Stimulated activated effector memory CD8-positive, alpha-beta T cell treated with anti-CD3 and anti-CD28 coated beads, Interleukin-12 subunit alpha, Interleukin-12 subunit beta, amount 100 ng/mL, for 72 hours (primary cell): ENCODE results near the gene FBN2.

Experiments used
- ATAC-seq: fragments of 150-1000 bp; cut with Tn5 transposase; 2 replicates; pipeline ENCODE4 v1.10.0; 2021
- DNase-seq, 2 donors: peaks; one replicate each; pipeline ENCODE4 v3.0.0; 2021 to 2022; ENCODE audit warnings: low spot score in 2 of 2
- H3K27ac Mint-ChIP-seq: one replicate; pipeline ENCODE4 v1.8.0; 2022; ENCODE audit warnings: mild to moderate bottlenecking, mixed read lengths
- H3K36me3 Mint-ChIP-seq: one replicate; pipeline ENCODE4 v1.8.0; 2022; ENCODE audit warnings: mild to moderate bottlenecking, mixed read lengths
- H3K4me1 Mint-ChIP-seq: one replicate; pipeline ENCODE4 v1.8.0; 2022; ENCODE audit warnings: mixed read lengths
- H3K4me3 Mint-ChIP-seq: one replicate; pipeline ENCODE4 v1.8.0; 2022; ENCODE audit warnings: mild to moderate bottlenecking, mixed read lengths
- H3K9me3 Mint-ChIP-seq: one replicate; pipeline ENCODE4 v1.8.0; 2022; ENCODE audit warnings: mixed read lengths

The FBN2 gene

GRCh38 chr5:128538000-128538249, at the start of gene FBN2:
TSS of gene FBN2 (minus strand) at chr5:128538245. CDS start at chr5:128537603, 642 bp downstream.
- Mint-ChIP-seq H3K36me3 (no peaks in the 10 kb centered on the region), H3K4me1 (no peaks in the 10 kb centered on the region), H3K4me3 (no peak within 1 kb of the TSS), H3K9me3 (no peaks in the 10 kb centered on the region), H3K27ac (no peak within 1 kb of the TSS)
- DNase-seq (no peak), ATAC-seq (no peak)

GRCh38 chr5:128587275-128587674, 49.2 kb upstream of the FBN2 start:
- Mint-ChIP-seq H3K27ac (no peak overlapping the region), H3K9me3 (peaks cover 2% of the 10 kb centered on the region), H3K4me3 (no peak overlapping the region), H3K4me1 (no peaks in the 10 kb centered on the region), H3K36me3 (no peaks in the 10 kb centered on the region)
- ATAC-seq, result no peak
- no peak for DNase-seq

GRCh38 chr5:128586848-128587247, 48.8 kb upstream of the FBN2 start:
- no peak for DNase-seq
- Mint-ChIP-seq H3K9me3 (peaks cover 2% of the 10 kb centered on the region), H3K4me3 (no peak overlapping the region), H3K36me3 (no peaks in the 10 kb centered on the region), H3K27ac (no peak overlapping the region), H3K4me1 (no peaks in the 10 kb centered on the region)
- no peak for ATAC-seq

GRCh38 chr5:128579639-128580038, 41.6 kb upstream of the FBN2 start:
- H3K4me3 Mint-ChIP-seq, result no peak overlapping the region
- DNase-seq, result no peak

GRCh38 chr5:128579093-128579492, 41.0 kb upstream of the FBN2 start:
- peaks cover 9% of the 10 kb centered on the region for H3K9me3 Mint-ChIP-seq
- no peak overlapping the region for H3K4me3 Mint-ChIP-seq
- ATAC-seq (no peak), DNase-seq (no peak)
- H3K4me1 Mint-ChIP-seq, result no peaks in the 10 kb centered on the region
- H3K27ac Mint-ChIP-seq, result no peak overlapping the region
- no peaks in the 10 kb centered on the region for H3K36me3 Mint-ChIP-seq

More at GRCh38 chr5:128579639-128580038, 41.6 kb upstream of the FBN2 start:
- H3K27ac Mint-ChIP-seq, result no peak overlapping the region
- no peaks in the 10 kb centered on the region for H3K36me3 Mint-ChIP-seq
- H3K4me1 Mint-ChIP-seq, result no peaks in the 10 kb centered on the region
- no peak for ATAC-seq
- H3K9me3 Mint-ChIP-seq, result peaks cover 9% of the 10 kb centered on the region

GRCh38 chr5:128574041-128574440, 36.0 kb upstream of the FBN2 start:
- H3K4me1 Mint-ChIP-seq, result no peaks in the 10 kb centered on the region
- no peaks in the 10 kb centered on the region for H3K36me3 Mint-ChIP-seq
- ATAC-seq (no peak), DNase-seq (no peak)
- H3K27ac Mint-ChIP-seq, result no peak overlapping the region
- peaks cover 7% of the 10 kb centered on the region for H3K9me3 Mint-ChIP-seq
- no peak overlapping the region for H3K4me3 Mint-ChIP-seq

- Mint-ChIP-seq H3K27ac (no peak overlapping the region), H3K4me3 (no peak overlapping the region), H3K36me3 (no peaks in the 10 kb centered on the region), H3K4me1 (no peaks in the 10 kb centered on the region), H3K9me3 (peaks cover 4% of the 10 kb centered on the region)
- no peak for DNase-seq
- ATAC-seq, result no peak
Measured at GRCh38 chr5:128572930-128573319, 34.9 kb upstream of the FBN2 start.

GRCh38 chr5:128572051-128572929, 34.2 kb upstream of the FBN2 start:
- DNase-seq, result no peak
- peaks cover 4% of the 10 kb centered on the region for H3K9me3 Mint-ChIP-seq
- no peak overlapping the region for H3K4me3 Mint-ChIP-seq
- no peak for ATAC-seq
- no peaks in the 10 kb centered on the region for H3K36me3 Mint-ChIP-seq
- H3K27ac Mint-ChIP-seq, result no peak overlapping the region
- H3K4me1 Mint-ChIP-seq, result no peaks in the 10 kb centered on the region

GRCh38 chr5:128566178-128566577, 28.1 kb upstream of the FBN2 start:
- no peak overlapping the region for H3K4me3 Mint-ChIP-seq
- DNase-seq (no peak), ATAC-seq (no peak)
- H3K36me3 Mint-ChIP-seq, result no peaks in the 10 kb centered on the region
- H3K4me1 Mint-ChIP-seq, result no peaks in the 10 kb centered on the region
- no peak overlapping the region for H3K27ac Mint-ChIP-seq
- H3K9me3 Mint-ChIP-seq, result peaks cover 9% of the 10 kb centered on the region

- DNase-seq, result no peak
Measured at GRCh38 chr5:128559300-128560297, 21.6 kb upstream of the FBN2 start.

GRCh38 chr5:128553747-128554146, 15.7 kb upstream of the FBN2 start:
- no peak overlapping the region for H3K27ac Mint-ChIP-seq
- ATAC-seq, result no peak
- no peaks in the 10 kb centered on the region for H3K4me1 Mint-ChIP-seq

More at GRCh38 chr5:128559300-128560297, 21.6 kb upstream of the FBN2 start:
- H3K9me3 Mint-ChIP-seq, result peaks cover 6% of the 10 kb centered on the region
- H3K4me3 Mint-ChIP-seq, result no peak overlapping the region
- H3K36me3 Mint-ChIP-seq, result no peaks in the 10 kb centered on the region
- H3K4me1 Mint-ChIP-seq, result no peaks in the 10 kb centered on the region
- no peak for ATAC-seq
- no peak overlapping the region for H3K27ac Mint-ChIP-seq

GRCh38 chr5:128551476-128551875, 13.4 kb upstream of the FBN2 start:
- Mint-ChIP-seq H3K27ac (no peak overlapping the region), H3K36me3 (no peaks in the 10 kb centered on the region), H3K4me3 (no peak overlapping the region), H3K4me1 (no peaks in the 10 kb centered on the region), H3K9me3 (peaks cover 17% of the 10 kb centered on the region)
- ATAC-seq (no peak), DNase-seq (no peak)

More at GRCh38 chr5:128553747-128554146, 15.7 kb upstream of the FBN2 start:
- DNase-seq, result no peak
- Mint-ChIP-seq H3K36me3 (no peaks in the 10 kb centered on the region), H3K9me3 (peaks cover 17% of the 10 kb centered on the region), H3K4me3 (no peak overlapping the region)

- no peaks in the 10 kb centered on the region for H3K36me3 Mint-ChIP-seq
Measured at GRCh38 chr5:128549496-128549895, 11.5 kb upstream of the FBN2 start.

GRCh38 chr5:128546658-128547281, 8.7 kb upstream of the FBN2 start:
- no peaks in the 10 kb centered on the region for H3K36me3 Mint-ChIP-seq
- ATAC-seq, result no peak
- no peak overlapping the region for H3K4me3 Mint-ChIP-seq
- no peak overlapping the region for H3K27ac Mint-ChIP-seq
- H3K4me1 Mint-ChIP-seq, result no peaks in the 10 kb centered on the region
- no peak for DNase-seq
- H3K9me3 Mint-ChIP-seq, result peaks cover 11% of the 10 kb centered on the region

More at GRCh38 chr5:128549496-128549895, 11.5 kb upstream of the FBN2 start:
- H3K9me3 Mint-ChIP-seq, result peaks cover 17% of the 10 kb centered on the region
- H3K4me3 Mint-ChIP-seq, result no peak overlapping the region
- DNase-seq (no peak), ATAC-seq (no peak)
- H3K4me1 Mint-ChIP-seq, result no peaks in the 10 kb centered on the region
- H3K27ac Mint-ChIP-seq, result no peak overlapping the region

GRCh38 chr5:128541385-128541784, 3.3 kb upstream of the FBN2 start:
- Mint-ChIP-seq H3K36me3 (no peaks in the 10 kb centered on the region), H3K4me3 (no peak overlapping the region), H3K9me3 (peaks cover 7% of the 10 kb centered on the region), H3K4me1 (no peaks in the 10 kb centered on the region), H3K27ac (no peak overlapping the region)
- DNase-seq, result no peak
- ATAC-seq, result no peak
